ENCODE results near the gene MLXIPL. TPM values are rescaled to one million over a fixed set of nuclear protein-coding genes. Genes with fewer than 3 reads are reported as not detected.
A peak's percentile ranks its signal among the peaks of the same experiment; 100 is the strongest.

MLXIPL gene, protein sequence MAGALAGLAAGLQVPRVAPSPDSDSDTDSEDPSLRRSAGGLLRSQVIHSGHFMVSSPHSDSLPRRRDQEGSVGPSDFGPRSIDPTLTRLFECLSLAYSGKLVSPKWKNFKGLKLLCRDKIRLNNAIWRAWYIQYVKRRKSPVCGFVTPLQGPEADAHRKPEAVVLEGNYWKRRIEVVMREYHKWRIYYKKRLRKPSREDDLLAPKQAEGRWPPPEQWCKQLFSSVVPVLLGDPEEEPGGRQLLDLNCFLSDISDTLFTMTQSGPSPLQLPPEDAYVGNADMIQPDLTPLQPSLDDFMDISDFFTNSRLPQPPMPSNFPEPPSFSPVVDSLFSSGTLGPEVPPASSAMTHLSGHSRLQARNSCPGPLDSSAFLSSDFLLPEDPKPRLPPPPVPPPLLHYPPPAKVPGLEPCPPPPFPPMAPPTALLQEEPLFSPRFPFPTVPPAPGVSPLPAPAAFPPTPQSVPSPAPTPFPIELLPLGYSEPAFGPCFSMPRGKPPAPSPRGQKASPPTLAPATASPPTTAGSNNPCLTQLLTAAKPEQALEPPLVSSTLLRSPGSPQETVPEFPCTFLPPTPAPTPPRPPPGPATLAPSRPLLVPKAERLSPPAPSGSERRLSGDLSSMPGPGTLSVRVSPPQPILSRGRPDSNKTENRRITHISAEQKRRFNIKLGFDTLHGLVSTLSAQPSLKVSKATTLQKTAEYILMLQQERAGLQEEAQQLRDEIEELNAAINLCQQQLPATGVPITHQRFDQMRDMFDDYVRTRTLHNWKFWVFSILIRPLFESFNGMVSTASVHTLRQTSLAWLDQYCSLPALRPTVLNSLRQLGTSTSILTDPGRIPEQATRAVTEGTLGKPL
- total RNA-seq: 0.41 TPM
- long read RNA-seq: 0 reads

DNA sequence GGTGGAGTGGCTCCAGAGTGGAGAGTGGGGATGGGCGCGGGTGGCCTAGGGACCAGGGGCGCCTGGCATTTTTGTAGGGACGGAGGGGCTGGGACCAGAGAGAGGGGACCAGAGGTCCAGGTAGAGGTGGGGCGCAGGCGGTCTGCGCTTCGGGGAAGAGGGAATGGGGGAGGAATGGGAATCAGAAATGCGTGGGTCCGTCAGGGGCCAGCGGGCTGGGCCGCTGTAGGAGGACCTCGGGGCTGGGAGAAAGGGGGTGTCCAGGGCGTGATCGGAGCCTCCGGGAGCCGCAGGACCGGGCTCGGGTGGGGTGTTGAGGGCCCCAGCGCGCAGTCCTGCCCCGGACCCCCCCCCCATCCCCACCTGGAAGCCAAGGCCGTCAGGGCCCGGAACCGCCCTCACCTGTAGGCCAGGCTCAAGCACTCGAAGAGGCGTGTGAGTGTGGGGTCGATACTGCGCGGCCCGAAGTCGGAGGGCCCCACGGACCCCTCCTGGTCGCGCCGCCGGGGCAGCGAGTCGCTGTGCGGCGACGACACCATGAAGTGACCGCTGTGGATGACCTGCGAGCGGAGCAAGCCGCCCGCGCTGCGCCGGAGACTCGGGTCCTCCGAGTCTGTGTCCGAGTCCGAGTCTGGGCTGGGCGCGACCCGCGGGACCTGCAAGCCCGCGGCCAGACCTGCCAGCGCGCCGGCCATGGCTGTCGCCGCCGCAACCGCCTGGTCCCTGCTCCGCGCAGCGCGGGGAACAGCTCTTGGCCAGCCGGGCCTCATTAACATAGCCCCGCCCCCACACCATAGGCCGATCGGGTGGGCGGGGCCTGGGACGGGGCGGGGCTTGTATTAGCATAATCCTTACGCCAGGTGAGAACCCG lies at the start of gene MLXIPL:
Gene MLXIPL (minus strand): TSS at position 725 of the 871 bp plus-strand sequence. CDS start 30 bp downstream, at position 695.
- Histone ChIP-seq H3K27me3 (ENCODE audit: low read depth) (peaks cover 84% of the 10 kb centered on the region), H3K36me3 (no peaks in the 10 kb centered on the region), H3K9me3 (replicated peaks) (no peaks in the 10 kb centered on the region), H3K27ac (replicated peaks) (no peak within 1 kb of the TSS), H3K4me3 (peak within 1 kb of the TSS; percentile 68), H3K4me1 (peaks cover 25% of the 10 kb centered on the region)
- TF ChIP-seq, protein P1, sequence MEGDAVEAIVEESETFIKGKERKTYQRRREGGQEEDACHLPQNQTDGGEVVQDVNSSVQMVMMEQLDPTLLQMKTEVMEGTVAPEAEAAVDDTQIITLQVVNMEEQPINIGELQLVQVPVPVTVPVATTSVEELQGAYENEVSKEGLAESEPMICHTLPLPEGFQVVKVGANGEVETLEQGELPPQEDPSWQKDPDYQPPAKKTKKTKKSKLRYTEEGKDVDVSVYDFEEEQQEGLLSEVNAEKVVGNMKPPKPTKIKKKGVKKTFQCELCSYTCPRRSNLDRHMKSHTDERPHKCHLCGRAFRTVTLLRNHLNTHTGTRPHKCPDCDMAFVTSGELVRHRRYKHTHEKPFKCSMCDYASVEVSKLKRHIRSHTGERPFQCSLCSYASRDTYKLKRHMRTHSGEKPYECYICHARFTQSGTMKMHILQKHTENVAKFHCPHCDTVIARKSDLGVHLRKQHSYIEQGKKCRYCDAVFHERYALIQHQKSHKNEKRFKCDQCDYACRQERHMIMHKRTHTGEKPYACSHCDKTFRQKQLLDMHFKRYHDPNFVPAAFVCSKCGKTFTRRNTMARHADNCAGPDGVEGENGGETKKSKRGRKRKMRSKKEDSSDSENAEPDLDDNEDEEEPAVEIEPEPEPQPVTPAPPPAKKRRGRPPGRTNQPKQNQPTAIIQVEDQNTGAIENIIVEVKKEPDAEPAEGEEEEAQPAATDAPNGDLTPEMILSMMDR (IDR thresholded peaks at IDR 0.05; ENCODE audit: borderline replicate concordance): no peak
- intact Hi-C loops (cut with micrococcal nuclease): no loop called here
- peak; percentile 70 for DNase-seq

DNA sequence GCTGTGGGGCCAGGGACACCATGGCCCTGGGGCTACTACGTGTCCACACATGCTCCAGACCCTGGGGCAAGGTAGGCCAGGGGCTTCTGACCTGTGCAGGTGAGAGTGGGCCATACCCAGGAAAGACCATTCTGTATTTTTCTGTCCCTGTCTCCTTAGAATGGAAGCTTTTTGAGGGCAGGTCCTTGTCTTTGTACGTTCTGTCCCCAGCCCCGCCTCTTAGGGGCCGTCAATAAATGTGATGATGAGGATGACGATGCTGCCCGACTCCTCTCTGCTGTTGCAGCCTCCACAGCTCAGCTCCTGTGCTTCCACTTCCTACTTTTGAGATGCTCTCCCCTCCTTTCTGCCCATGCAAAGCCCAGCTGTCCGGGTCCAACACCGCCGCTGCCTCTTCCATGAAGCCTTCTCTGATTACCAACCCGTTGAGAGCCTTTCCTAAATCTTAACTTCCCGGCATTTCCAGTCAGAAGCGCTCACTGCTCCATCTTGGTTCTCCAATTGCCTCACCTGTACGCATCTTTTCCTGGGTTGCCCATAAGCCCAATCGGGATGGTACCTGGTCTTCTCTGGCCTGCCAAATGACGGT lies 47.6 kb upstream of the MLXIPL start:
- intact Hi-C loops (cut with micrococcal nuclease): no loop called here
- H3K27me3 ChIP-seq (ENCODE audit: low read depth): no peaks in the 10 kb centered on the region
- H3K4me3 ChIP-seq: no peak overlapping the region
- no peaks in the 10 kb centered on the region for H3K36me3 ChIP-seq
- no peak for DNase-seq
- no peaks in the 10 kb centered on the region for H3K9me3 ChIP-seq (replicated peaks)
- H3K4me1 ChIP-seq: peaks cover 17% of the 10 kb centered on the region
- H3K27ac ChIP-seq (replicated peaks): no peak overlapping the region
- TF ChIP-seq, protein P1 (IDR thresholded peaks at IDR 0.05; ENCODE audit: borderline replicate concordance): no peak

DNA sequence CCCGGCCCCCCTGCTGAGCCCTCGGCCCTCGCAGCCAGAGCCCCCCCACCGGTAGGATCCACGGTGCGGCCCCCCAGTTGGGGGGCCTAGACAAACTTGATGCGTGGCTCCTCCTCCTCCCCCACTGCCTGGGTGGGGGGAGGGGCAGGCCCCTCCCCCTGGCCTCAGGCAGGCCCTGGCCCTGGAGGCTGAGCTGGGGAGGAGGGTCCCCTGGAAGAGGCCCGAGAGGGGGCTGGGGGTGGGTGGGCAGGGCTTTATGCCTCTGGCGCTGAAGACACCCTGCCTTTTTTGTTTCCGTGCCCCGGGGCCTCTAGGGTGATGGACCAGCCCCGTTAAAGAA lies 47.0 kb upstream of the MLXIPL start:
- no peak overlapping the region for H3K4me3 ChIP-seq
- peaks cover 17% of the 10 kb centered on the region for H3K4me1 ChIP-seq
- intact Hi-C loops (cut with micrococcal nuclease): no loop called here
- DNase-seq: no peak
- TF ChIP-seq, protein P1 (IDR thresholded peaks at IDR 0.05; ENCODE audit: borderline replicate concordance): no peak
- H3K27me3 ChIP-seq (ENCODE audit: low read depth): no peaks in the 10 kb centered on the region
- no peak overlapping the region for H3K27ac ChIP-seq (replicated peaks)
- no peaks in the 10 kb centered on the region for H3K36me3 ChIP-seq
- no peaks in the 10 kb centered on the region for H3K9me3 ChIP-seq (replicated peaks)

DNA sequence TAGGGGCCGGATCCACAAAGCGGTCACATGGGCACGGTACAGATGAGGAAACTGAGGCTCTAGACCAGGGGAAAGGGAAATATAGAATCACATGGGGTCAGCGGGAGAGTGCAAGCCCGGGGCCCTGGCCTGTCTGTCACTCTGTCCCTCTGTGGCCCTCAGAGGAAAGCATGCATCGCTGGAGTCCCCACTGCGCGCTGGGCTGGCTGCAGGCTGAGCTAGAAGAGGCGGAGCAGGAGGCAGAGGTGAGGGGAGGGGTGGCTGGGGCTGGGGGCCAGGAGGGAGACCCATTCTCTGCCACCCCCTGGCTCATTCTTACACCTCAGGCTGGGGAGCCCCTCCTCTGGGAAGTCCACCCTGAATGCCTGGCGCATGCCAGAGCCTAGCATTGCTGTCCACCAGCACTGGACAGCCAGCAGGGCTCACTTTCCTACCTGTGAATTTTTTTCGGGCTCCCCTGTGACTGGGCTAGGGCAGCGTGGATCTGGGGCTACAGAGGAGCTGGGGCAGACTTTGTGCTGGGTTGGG lies 45.6 kb upstream of the MLXIPL start:
- TF ChIP-seq, protein P1 (IDR thresholded peaks at IDR 0.05; ENCODE audit: borderline replicate concordance): no peak
- no peak overlapping the region for H3K27ac ChIP-seq (replicated peaks)
- intact Hi-C loops (cut with micrococcal nuclease): no loop called here
- no peaks in the 10 kb centered on the region for H3K36me3 ChIP-seq
- no peaks in the 10 kb centered on the region for H3K27me3 ChIP-seq (ENCODE audit: low read depth)
- H3K4me1 ChIP-seq: peaks cover 17% of the 10 kb centered on the region
- DNase-seq: no peak
- H3K4me3 ChIP-seq: no peak overlapping the region
- H3K9me3 ChIP-seq (replicated peaks): no peaks in the 10 kb centered on the region
